H1 (cell line): ENCODE measurements around the gene PGF. TPM values are rescaled to one million over a fixed set of nuclear protein-coding genes. Genes with fewer than 3 reads are reported as not detected.

Experiments used
- CEBPB ChIP-seq: IDR thresholded peaks from 2 replicates; pipeline ENCODE4 v1.6.1; 2012; ENCODE audit warnings: low read depth, low read length
- KDM4A ChIP-seq: IDR thresholded peaks from one replicate; pipeline ENCODE4 v1.7.1; 2012; ENCODE audit warnings: low read depth, mild to moderate bottlenecking, moderate library complexity, low read length, inconsistent platforms; ENCODE audit not compliant: severe bottlenecking
- NANOG ChIP-seq: IDR thresholded peaks from 2 replicates; pipeline ENCODE4 v1.6.1; 2011; ENCODE audit warnings: low read length, low read depth, mild to moderate bottlenecking, inconsistent platforms; ENCODE audit not compliant: insufficient read depth, poor library complexity, severe bottlenecking
- RFX5 ChIP-seq: IDR thresholded peaks from 2 replicates; pipeline ENCODE4 v1.6.1; 2011; ENCODE audit warnings: low read depth, low read length, improper control_type of control experiment, borderline replicate concordance
- TEAD4 ChIP-seq: IDR thresholded peaks from 2 replicates; pipeline ENCODE4 v1.6.1; 2012; ENCODE audit warnings: low read depth, low read length, inconsistent platforms, mixed read lengths
- ZNF274 ChIP-seq: IDR thresholded peaks from 2 replicates; pipeline ENCODE4 v1.7.0; 2012; ENCODE audit warnings: low read length, borderline replicate concordance; ENCODE audit errors: extremely low read depth
- polyA plus RNA-seq, 7 experiments: library from polyadenylated mRNA; depleted of rRNA in 3 of 7; stranded (reverse) in 5 of 7; unstranded in 2 of 7; fragments of >200 nt in 5 of 7; fragments of 200-250 nt in 2 of 7; gene quantifications; 1 replicate in 5 of 7; 2 replicates in 1 of 7; 4 replicates in 1 of 7; pipeline versions ENCODE4 v1.2.1 to v1.2.3, GENCODE V29; 2011 to 2013; ENCODE audit warnings: missing spikeins in 2 of 7, mixed read lengths in 2 of 7
- total RNA-seq: library from RNA; stranded (reverse); fragmentation: NEBNext Ultra II Directional; extraction: Animal tissue kit (Norgen Biotek cat#: 25700); gene quantifications from 2 replicates; pipeline ENCODE4 v1.2.1, GENCODE V29; 2021
- TF ChIP-seq, protein P1 (sequence below): IDR thresholded peaks from 2 replicates; pipeline ENCODE4 v1.6.1; 2011; ENCODE audit warnings: low read length, improper control_type of control experiment
- TF ChIP-seq, protein P2 (sequence below): IDR thresholded peaks from 2 replicates; pipeline ENCODE4 v1.6.1; 2012; ENCODE audit warnings: inconsistent platforms

The PGF gene
- total and polyA plus RNA-seq, 2 of the 8 experiments (the other 6 are each of a cell fraction or from before 2014, with no cell fraction given) = 2.1 to 4.1 TPM

DNA sequence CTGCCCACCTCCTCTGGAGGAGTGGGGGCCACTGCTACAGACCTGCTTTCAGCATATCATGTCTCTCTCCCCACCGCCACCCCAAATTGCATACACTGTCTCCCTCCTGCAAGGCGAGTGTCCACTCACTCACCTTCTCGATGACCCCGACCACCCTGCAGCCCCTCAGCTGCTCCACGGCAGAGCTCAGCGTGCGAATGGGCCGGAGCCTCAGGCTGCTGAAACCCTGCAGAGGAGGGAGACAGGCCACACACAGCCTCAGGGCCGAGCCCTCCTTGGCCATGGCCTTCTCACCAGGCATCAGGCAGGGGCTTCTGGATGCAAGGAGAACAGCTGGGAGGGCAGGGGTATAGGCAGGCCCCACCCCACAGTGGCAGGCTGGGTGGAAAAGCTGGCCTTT is 37.0 kb downstream of the PGF start (continued):
- TF ChIP-seq KDM4A = no peak
- TF ChIP-seq, protein P1, sequence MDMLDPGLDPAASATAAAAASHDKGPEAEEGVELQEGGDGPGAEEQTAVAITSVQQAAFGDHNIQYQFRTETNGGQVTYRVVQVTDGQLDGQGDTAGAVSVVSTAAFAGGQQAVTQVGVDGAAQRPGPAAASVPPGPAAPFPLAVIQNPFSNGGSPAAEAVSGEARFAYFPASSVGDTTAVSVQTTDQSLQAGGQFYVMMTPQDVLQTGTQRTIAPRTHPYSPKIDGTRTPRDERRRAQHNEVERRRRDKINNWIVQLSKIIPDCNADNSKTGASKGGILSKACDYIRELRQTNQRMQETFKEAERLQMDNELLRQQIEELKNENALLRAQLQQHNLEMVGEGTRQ = no peak
- no peak for TF ChIP-seq NANOG
- no peak for TF ChIP-seq RFX5
- TF ChIP-seq TEAD4 = no peak
- TF ChIP-seq CEBPB = no peak
- no peak for TF ChIP-seq ZNF274
- TF ChIP-seq, protein P2, sequence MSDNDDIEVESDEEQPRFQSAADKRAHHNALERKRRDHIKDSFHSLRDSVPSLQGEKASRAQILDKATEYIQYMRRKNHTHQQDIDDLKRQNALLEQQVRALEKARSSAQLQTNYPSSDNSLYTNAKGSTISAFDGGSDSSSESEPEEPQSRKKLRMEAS = no peak
